ENCODE results near the gene ZBTB11. TPM values are rescaled to one million over a fixed set of nuclear protein-coding genes. Genes with fewer than 3 reads are reported as not detected.

ZBTB11 gene
- total RNA-seq, 2 donors from 2014 or later, result 16.8 to 20.9 TPM

- peaks cover 4% of the 10 kb centered on the region for H3K4me1 Mint-ChIP-seq
- Histone ChIP-seq H3K4me3 (ENCODE audit: low read length) (no peak overlapping the region), H3K27ac (ENCODE audit: low read depth, low read length) (no peak overlapping the region), H3K9me3 (ENCODE audit: control insufficient read depth, low read length) (no peaks in the 10 kb centered on the region), H3K36me3 (ENCODE audit: control insufficient read depth, insufficient read depth, low read length) (no peaks in the 10 kb centered on the region), H3K9ac (ENCODE audit: extremely low read depth, low read length, poor library complexity, severe bottlenecking) (no peak overlapping the region), H3K27me3 (ENCODE audit: control insufficient read depth, insufficient read depth, low read length, poor library complexity, severe bottlenecking) (no peaks in the 10 kb centered on the region), H3K4me1 (ENCODE audit: control insufficient read depth, insufficient read depth, low read length) (no peaks in the 10 kb centered on the region)
- no peaks in the 10 kb centered on the region for H3K9me3 Mint-ChIP-seq
- no peak for TF ChIP-seq CTCF (conservative IDR thresholded peaks at IDR 0.05)
- H3K4me3 Mint-ChIP-seq, result no peak overlapping the region
- peaks cover 9% of the 10 kb centered on the region for H3K27me3 Mint-ChIP-seq (ENCODE audit: insufficient read depth)
- no peak for DNase-seq
- no peak overlapping the region for H3K27ac Mint-ChIP-seq
- no peaks in the 10 kb centered on the region for H3K36me3 Mint-ChIP-seq (ENCODE audit: low read depth)
- 90 to 100% methylated on average over 2 of the region's 2 CpGs for WGBS, 2 experiments (ENCODE audit: insufficient coverage in 1 of 2, insufficient read length in 1 of 2)
Measured at GRCh38 chr3:101703169-101703568, 26.2 kb upstream of the ZBTB11 start.

GRCh38 chr3:101702726-101703125 lies 25.8 kb upstream of the ZBTB11 start:
- 90% methylated on average over 1 of the region's 1 CpG; no CpG with 5 or more reads in 1 of the 2 experiments for WGBS, 2 experiments (ENCODE audit: insufficient coverage in 1 of 2, insufficient read length in 1 of 2)
- peaks cover 4% of the 10 kb centered on the region for H3K4me1 Mint-ChIP-seq
- no peak overlapping the region for H3K4me3 Mint-ChIP-seq
- Histone ChIP-seq H3K27ac (ENCODE audit: low read depth, low read length) (no peak overlapping the region), H3K36me3 (ENCODE audit: control insufficient read depth, insufficient read depth, low read length) (no peaks in the 10 kb centered on the region), H3K9ac (ENCODE audit: extremely low read depth, low read length, poor library complexity, severe bottlenecking) (no peak overlapping the region), H3K4me1 (ENCODE audit: control insufficient read depth, insufficient read depth, low read length) (no peaks in the 10 kb centered on the region), H3K27me3 (ENCODE audit: control insufficient read depth, insufficient read depth, low read length, poor library complexity, severe bottlenecking) (no peaks in the 10 kb centered on the region), H3K4me3 (ENCODE audit: low read length) (no peak overlapping the region), H3K9me3 (ENCODE audit: control insufficient read depth, low read length) (no peaks in the 10 kb centered on the region)
- DNase-seq, result no peak
- H3K36me3 Mint-ChIP-seq (ENCODE audit: low read depth), result no peaks in the 10 kb centered on the region
- no peak for TF ChIP-seq CTCF (conservative IDR thresholded peaks at IDR 0.05)
- no peaks in the 10 kb centered on the region for H3K9me3 Mint-ChIP-seq
- no peak overlapping the region for H3K27ac Mint-ChIP-seq
- peaks cover 9% of the 10 kb centered on the region for H3K27me3 Mint-ChIP-seq (ENCODE audit: insufficient read depth)

GRCh38 chr3:101701696-101702634 lies 25.0 kb upstream of the ZBTB11 start:
- H3K36me3 Mint-ChIP-seq (ENCODE audit: low read depth), result no peaks in the 10 kb centered on the region
- H3K27ac Mint-ChIP-seq, result no peak overlapping the region
- Histone ChIP-seq H3K9me3 (ENCODE audit: control insufficient read depth, low read length) (no peaks in the 10 kb centered on the region), H3K36me3 (ENCODE audit: control insufficient read depth, insufficient read depth, low read length) (no peaks in the 10 kb centered on the region), H3K4me1 (ENCODE audit: control insufficient read depth, insufficient read depth, low read length) (no peaks in the 10 kb centered on the region), H3K27ac (ENCODE audit: low read depth, low read length) (no peak overlapping the region), H3K4me3 (ENCODE audit: low read length) (no peak overlapping the region), H3K27me3 (ENCODE audit: control insufficient read depth, insufficient read depth, low read length, poor library complexity, severe bottlenecking) (no peaks in the 10 kb centered on the region), H3K9ac (ENCODE audit: extremely low read depth, low read length, poor library complexity, severe bottlenecking) (no peak overlapping the region)
- WGBS, 2 experiments (ENCODE audit: insufficient coverage in 1 of 2, insufficient read length in 1 of 2), result 90 to 98% methylated on average over 6 to 7 of the region's 7 CpGs
- H3K27me3 Mint-ChIP-seq (ENCODE audit: insufficient read depth), result peaks cover 9% of the 10 kb centered on the region
- peaks cover 4% of the 10 kb centered on the region for H3K4me1 Mint-ChIP-seq
- no peaks in the 10 kb centered on the region for H3K9me3 Mint-ChIP-seq
- no peak for TF ChIP-seq CTCF (conservative IDR thresholded peaks at IDR 0.05)
- no peak for DNase-seq
- no peak overlapping the region for H3K4me3 Mint-ChIP-seq

All from endodermal cell (in vitro differentiated cells).